NCI-H526 treated with DMSO at 0.1 percent for 48 hours (cell line): ENCODE measurements around the gene CEACAM19.
"Not testable (repeated sequence)": the region's sequence is repeated elsewhere in the genome, so short reads cannot be mapped to it uniquely, and the experiment has no call there.

Experiments used
- DNase-seq: peaks from one replicate; lab custom pipeline; 2025; lab: John Stamatoyannopoulos, UW

Gene CEACAM19, protein sequence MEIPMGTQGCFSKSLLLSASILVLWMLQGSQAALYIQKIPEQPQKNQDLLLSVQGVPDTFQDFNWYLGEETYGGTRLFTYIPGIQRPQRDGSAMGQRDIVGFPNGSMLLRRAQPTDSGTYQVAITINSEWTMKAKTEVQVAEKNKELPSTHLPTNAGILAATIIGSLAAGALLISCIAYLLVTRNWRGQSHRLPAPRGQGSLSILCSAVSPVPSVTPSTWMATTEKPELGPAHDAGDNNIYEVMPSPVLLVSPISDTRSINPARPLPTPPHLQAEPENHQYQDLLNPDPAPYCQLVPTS

DNA sequence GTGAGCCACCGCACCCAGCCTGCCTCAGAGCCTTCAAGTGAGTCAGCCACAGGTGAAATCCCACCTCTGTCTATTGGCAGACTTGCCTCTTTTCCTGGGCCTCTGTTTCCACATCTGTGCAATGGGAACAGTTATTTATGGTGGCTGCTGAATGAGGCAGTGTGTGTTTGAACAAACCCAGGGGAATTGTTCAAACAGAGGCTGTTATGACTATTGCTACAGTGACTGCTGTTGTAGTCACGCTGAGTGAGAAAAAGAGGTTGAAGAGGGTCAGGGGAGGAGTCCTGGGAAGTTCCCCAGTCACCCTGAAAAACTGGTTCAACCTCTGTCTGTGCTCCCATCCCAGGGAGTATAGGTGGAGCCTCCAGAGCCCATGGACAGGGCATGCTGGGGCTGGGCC, at the start of gene CEACAM19:
TSS of gene CEACAM19 (plus strand) at position 83 of the 400 bp plus-strand sequence. CDS start 450 bp downstream, outside the sequence.
- DNase-seq = no peak

DNA sequence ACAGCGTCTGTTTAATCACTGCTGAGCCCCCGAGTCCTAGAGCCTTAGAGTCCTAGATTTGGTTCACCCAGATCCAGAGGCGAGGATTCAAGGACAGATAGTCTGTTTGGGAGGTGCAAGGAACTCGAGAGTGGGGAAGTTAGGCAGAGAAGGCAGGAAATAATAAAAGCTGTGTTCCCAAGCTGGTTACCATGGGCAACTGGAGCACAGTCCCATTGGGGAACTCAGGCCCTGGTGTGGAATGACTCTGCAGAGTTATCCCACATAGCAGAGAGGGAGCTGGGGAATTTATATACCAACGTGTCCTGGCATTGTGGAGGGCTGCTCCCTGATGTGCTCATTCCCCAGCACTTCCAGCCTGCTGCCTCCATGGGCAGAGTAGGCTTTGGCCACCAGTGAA, 48.2 kb upstream of the CEACAM19 start:
- no peak for DNase-seq

DNA sequence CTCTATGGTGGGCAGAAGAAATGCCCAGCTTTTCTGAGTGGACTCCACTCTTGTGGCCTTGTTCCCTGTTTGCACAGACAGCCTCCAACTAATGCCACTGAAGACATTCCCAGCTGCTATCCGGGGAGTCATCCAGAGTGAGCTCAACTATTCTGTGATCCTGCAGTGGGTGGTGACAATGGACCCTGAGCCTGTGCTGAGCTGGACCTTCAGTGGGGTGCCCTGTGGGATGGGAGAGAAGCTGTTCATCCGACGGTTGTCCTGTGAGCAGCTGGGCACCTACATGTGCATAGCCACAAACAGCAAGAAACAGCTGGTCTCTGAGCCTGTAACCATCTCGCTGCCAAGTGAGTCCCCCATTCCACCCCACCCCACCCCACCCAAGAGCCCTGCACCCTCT, 47.7 kb upstream of the CEACAM19 start:
- no peak for DNase-seq

DNA sequence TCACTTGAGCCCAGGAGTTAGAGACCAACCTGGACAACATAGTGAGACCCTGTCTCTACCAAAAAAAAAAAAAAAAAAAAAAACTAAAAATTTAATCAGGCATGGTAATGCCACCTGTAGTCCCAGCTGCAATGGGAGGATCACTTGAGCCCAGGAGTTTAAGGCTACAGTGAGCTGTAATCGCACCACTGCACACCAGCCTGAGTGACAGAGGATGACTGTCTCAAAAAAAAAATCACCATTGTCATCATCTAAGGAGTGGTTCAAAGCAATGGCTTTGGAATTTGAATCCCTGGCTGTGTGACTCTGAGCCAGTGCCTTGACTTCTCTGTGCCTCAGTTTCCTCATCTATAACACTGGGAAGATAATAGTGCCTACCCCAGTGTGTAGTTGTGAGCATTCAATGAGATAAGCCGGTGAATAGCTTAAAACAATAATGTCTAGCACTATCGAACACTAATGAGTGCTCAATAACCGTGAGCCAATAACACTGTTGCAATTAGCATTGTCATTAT, 46.4 kb upstream of the CEACAM19 start:
- no peak for DNase-seq

DNA sequence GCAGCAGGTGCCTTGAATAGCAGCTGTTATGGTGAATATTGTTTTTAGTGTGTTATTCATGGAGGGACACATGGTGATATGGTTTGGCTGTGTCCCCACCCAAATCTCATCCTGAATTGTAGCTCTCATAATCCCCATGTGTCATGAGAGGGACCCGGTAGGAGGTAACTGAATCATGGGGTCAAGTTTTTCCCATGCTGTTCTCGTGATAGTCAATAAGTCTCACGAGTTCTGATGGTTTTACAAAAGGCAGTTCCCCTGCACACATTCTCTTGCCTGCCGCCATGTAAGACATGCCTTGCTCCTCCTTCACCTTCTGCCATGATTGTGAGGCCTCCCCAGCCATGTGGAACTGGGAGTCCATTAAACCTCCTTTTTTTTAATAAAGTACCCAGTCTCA, 45.6 kb upstream of the CEACAM19 start:
- DNase-seq = not testable (repeated sequence)

DNA sequence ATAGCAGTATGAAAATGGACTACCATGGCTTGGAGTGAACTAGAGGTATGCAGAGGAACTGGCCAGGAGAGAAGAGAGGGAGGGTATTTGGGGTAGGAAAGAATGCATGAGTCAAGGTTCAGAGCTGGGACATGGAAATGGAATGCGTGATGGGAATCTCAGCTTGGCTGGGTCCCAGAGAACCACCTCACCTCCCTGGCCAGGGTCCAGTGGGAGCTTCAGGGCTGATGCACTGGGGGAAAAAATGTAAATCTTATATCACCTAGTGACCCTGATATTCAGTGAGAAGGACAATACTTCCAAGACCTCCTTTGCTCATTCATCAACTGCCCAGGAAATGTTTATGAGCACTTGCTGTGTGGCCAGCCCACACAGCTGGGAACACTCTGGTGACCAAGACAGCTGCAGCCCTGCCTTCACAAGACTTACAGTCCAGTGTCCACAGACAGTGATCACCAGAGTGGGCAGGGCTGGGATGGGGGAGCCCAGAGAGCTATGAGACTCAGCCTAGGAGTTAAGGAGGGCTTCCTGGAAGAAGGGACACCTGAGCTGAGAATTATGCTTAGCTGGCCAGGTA, 45.1 kb upstream of the CEACAM19 start:
- no peak for DNase-seq

DNA sequence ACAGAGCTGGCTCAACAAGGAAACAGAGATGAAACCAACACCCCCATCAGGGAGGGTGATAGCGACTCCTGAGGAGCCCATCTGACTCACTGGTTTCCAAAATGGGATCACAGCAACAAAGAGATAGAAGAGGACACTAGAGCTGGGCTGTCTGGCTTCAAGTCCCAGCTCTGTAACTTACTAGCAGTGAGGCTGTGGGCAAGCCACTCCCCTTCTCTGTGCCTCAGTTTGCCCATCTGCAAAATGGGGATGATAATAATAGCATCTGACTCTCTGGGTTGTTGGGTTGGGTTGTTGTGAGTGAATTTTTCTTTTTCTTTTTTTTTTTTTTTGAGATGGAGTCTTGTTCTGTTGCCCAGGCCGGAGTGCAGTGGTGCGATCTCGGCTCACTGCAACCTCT, 43.7 kb upstream of the CEACAM19 start:
- DNase-seq = no peak

DNA sequence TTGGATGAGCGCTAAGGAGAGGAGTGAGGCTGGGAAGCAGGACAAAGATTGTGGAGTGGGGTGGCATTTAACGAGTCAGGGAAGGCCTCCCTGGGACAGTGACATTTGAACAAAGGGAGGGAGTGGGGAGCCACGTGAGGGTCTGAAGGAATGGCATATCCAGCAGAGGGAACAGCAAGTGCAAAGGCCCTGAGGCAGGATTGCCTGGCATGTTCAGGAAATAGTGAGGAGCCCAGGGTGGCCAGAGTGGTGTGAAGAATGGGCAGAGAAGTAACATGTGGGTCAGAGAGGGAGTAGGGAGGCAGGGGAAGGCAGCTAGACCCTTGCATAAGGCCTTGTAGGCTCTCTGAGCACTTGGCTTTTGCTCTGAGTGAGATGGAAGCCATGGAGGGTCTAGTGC, 42.5 kb upstream of the CEACAM19 start:
- no peak for DNase-seq

DNA sequence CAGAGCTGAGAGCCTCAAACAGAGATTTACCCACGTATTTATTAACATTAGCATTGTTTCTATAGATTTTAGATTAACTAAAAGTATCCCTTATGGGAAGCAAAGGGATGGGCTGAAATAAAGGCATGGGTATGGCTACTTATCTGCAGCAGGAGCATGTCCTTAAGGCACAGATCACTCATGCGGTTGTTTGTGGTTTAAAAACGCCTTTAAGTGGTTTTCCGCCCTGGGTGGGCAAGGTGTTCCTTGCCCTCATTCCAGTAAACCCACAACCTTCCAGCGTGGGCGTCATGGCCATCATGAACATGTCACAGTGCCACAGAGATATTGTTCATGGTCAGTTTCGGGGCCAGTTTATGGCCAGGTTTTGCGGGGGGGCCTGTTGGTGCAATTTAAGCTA, 39.7 kb upstream of the CEACAM19 start:
- not testable (repeated sequence) for DNase-seq

DNA sequence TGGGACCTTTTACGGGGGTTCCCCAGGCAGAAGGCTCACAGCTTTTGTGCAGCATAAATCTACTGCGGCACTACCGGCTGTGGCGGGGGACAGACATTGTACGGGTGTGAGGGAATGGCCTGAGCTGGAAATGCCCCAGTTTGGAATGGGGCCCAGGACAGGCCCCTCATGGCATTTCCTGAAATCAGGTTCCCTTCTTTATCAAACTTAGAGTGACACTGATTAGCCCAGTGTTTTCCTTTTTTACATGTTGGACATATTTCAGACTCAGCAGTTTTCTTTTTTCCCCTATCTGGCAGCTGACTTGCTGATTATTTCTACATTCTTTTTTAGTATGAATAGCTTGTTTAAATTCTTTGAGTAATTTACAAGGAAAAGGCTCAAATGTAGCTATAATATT, 37.2 kb upstream of the CEACAM19 start:
- not testable (repeated sequence) for DNase-seq

DNA sequence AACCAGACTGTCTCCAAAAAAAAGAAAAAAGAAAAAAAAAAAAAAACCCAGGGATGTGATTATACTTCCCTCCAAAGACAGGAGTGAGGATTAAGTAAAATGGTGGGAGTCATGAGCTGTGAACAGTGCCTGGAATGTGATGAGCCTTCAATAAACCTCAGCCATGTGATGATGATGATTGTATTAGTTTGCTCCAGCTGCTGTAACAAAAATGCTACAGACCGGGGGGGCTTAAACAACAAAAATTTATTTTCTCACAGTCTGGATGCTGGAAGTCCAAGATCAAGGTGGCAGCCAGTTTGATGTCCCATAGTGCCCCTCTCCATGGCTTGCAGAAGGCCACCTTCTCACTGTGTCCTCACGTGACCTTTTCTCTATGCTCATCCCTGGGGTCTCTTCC, 36.5 kb upstream of the CEACAM19 start:
- no peak for DNase-seq

DNA sequence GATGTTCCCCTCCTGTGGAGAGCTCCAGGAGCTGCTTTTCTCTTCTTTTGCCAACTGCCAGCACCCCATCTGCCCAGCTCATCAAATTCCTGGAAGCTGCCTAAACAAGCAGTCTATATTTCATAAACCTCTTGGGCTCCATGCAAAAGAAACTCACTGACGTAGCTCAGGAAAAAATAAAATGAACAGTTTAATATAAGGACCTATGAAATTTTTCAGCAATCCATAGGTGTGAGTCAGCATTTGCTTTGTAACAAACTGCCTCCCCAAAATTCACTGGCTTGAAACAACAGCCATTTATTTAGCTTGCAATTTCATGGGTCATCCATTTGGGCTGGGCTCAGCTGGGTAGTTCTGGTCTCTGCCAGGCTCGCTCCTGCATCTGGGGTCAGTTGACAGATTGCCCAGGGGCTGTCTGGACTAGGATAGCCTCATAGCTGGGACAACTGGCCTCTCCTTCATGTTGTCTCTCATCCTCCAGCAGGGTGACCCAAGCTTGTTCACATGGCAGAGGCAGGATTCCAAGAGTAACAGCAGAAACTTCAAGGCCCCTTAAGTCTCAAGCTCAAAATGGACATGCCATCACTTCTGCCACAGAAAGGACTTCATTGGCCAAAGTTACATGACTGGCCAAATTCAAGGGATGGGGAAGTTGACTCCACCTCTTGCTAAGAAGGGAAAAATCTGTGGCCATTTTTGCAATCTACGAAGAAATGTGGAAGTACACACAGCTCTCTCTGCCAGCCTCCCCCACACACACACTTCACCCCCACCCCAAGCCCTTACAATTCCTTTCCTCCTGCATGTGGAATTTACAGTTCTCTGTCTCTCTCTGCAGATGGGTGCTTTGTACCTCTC, 35.5 kb upstream of the CEACAM19 start:
- no peak for DNase-seq

DNA sequence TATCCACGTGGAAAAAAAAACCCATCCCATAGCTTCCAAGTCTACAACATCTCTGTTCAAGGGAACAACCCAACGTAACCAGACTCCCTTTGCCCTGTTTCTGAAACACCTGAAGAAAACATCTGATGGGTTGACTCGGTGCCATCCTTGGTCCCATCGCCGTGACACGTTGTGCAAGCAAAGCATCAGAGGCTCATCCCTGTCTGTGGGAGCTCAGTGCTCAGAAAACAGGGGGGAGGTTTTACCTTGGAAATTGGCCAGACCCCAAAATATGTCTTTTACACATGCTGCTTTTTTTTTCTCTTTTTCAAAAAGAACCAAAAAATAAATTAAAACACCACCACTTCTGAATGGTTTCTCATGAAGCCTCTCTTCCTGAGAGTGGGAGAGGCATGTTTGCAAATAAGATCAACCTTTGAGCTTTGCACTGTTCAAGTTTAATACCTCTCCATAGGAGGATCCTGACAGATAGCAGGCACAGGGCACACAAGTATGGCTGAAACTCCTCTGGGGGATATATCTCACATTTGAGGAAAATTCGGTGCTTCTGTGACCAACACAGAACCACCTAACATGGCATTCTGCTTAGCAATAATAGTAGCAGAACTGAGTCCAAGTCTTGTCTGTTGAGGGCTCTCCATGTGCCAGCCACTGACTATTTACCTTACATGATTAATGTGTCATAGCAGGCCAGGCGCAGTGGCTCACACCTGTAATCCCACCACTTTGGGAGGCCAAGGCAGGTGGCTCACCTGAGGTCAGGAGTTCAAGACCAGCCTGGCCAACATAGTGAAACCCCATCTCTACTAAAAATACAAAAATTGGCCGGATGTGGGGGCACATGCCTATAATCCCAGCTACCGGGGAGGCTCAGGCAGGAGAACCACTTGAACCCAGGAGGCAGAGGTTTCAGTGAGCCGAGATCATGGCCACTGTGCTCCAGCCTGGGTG, 34.6 kb upstream of the CEACAM19 start:
- DNase-seq = no peak

DNA sequence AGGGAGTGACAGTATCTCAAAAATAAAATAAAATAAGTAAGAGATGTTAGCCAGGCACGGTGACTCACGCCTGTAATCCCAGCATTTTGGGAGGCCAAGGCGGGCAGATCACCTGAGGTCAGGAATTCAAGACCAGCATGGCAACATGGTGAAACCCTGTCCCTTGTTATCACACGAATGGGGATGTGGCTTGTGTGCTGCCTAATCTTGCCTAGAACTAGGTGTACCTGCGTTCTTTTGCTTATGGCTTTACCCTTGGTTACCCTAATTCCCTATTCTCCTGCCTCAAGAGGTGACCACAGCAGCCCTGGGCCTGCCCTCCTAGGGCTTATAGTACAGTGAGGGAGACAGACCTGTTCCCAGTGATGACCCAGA, 33.9 kb upstream of the CEACAM19 start:
- no peak for DNase-seq

DNA sequence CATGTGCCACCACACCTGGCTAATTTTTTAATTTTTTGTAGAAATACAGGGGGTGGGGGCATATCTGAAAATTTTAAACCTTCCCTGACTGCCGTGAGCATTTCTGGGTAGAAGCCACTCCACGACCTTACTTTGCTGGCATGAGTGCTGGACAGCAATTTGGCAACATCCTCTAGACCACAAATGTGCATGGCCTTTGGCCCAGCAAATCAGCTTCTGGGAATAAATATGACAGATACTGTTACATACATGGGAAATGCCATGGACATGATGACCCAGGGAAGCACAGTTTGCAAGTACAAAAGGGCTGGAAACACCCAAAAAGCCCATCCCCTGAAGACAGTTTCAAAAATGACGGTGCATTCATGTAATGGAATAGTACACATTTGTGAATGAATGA, 30.8 kb upstream of the CEACAM19 start:
- no peak for DNase-seq

DNA sequence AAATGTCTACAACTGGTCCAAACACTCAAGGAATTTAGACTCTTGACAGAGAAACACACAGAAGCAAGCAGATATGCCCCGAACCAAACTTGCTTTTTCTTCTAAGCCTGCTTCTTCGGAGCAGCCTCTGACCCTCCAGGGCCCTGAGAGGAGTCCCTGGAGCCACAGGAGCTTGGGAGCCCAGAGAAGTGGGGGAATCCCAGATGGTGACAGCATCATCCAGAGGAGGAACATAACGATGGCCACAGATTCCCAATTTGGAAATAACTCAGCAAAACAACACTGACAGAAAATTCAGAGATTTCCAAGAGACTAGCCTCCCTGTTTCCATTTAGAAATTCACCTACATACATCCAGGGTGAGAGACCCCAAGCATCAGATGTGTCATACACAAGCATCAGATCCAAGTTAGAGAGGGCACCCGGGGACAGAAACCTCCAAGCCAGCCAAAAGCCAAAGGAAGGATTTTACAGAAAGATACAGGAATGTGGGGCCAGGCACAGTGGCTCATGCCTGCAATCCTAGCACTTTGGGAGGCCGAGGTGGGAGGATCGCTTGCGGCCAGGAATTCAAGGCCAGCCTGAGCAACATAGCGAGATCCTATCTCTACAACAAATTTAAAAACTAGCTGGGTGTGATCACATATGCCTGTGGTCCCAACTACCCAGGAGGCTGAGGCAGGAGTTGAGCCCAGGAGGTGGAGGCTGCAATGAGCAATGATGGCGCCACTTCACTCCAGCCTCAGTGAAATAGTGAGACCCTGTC, 29.6 kb upstream of the CEACAM19 start:
- DNase-seq = no peak

DNA sequence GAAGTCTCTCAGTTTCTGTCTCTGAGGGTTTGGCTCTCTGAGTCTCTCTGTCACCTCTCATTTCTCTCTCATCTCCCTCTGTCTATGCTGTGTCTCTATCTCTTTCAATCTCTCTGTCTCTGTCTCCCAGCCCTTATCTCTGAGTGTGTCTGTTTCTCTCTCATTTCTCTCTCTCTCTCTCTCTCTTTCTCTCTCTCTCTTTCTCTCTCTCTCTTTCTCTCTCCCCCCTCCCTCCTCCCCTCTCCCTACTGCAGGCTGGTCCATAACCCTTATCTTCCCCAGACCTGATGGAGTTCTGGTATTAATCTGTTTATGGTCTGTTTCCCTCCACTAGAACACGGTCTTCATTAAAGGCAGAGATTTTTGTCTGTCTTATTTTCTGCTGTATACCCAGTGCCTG, 28.9 kb upstream of the CEACAM19 start:
- DNase-seq = no peak

DNA sequence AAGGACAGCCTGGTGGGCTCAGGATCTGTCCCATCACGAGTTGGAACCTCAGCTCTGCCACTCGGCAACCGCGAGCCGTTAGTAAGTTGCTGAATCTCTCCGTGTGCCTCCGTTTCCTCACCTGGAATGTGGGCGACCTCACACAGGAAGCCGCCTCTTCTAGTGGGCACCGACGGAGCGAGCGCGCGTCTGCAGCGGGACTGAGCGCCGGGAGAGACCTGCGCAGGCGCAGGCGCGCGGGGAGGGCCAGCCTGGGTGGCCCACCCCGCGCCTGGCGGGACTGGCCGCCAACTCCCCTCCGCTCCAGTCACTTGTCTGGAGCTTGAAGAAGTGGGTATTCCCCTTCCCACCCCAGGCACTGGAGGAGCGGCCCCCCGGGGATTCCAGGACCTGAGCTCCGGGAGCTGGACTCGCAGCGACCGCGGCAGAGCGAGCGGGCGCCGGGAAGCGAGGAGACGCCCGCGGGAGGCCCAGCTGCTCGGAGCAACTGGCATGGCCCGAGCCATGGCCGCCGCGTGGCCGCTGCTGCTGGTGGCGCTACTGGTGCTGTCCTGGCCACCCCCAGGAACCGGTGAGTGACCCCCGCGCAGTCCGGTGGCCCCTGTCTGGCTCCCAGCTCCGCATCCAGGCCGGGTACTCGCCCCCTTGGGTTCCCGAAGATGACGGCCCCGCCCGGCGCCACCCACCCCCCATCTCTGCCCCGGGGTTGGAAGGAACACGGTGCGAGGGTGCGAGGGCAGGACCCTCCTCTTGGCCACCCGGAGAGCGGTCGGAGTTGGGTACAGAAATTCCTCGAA, 27.5 kb upstream of the CEACAM19 start, which contains the start of gene PVR:
TSS of gene PVR (plus strand) at position 306 of the 797 bp plus-strand sequence. CDS start at position 493, 187 bp downstream.
- DNase-seq = peak; percentile 54

DNA sequence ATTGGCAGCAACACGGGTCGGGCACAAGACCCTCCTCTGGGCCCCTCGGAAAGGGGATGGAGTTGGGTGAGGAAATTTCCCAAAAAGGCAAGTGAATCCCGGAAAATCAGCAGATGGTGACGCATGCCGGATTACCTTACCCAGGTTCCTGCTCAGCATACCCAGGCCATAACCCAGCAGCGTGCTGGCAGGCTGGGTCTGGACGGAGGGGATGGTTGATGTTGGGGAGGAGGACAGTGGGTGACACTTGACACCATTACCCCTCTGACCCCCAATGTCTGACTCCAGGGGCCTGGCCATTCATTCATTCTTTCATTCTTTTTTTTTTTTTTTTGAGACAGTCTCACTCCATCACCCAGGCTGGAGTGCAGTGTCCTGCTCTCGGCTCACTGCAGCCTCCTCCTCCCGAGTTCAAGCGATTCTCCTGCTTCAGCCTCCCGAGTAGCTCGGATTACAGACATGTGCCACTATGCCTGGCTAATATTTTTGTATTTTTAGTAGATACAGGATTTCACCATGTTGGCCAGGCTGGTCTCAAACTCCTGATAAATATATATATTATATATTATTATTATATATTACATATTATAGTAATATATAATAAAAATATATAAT, 26.8 kb upstream of the CEACAM19 start:
- DNase-seq = peak; percentile 39
